ENCODE results near the gene HSP90AB1.

The HSP90AB1 gene

DNA sequence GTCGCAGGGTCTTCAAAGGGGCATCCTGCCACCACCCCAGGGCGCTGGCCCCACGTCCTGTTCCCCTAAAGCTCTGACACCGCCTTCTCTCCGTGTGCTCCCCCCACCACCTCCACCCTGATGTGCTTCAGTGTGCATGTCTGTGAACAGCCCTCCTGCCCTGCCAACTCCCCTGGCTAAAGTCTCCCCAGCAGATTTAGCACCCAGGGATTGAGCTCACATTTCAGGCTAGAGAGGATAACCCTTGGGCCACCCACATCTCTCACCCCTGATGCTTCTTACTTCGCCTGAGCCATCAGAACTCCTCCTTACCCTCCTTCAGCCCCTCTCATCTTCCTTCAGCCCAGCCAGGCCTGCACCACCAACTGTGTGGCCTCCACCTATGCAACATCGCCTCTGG, 30.9 kb downstream of the HSP90AB1 start:
- TF ChIP-seq, protein P1, sequence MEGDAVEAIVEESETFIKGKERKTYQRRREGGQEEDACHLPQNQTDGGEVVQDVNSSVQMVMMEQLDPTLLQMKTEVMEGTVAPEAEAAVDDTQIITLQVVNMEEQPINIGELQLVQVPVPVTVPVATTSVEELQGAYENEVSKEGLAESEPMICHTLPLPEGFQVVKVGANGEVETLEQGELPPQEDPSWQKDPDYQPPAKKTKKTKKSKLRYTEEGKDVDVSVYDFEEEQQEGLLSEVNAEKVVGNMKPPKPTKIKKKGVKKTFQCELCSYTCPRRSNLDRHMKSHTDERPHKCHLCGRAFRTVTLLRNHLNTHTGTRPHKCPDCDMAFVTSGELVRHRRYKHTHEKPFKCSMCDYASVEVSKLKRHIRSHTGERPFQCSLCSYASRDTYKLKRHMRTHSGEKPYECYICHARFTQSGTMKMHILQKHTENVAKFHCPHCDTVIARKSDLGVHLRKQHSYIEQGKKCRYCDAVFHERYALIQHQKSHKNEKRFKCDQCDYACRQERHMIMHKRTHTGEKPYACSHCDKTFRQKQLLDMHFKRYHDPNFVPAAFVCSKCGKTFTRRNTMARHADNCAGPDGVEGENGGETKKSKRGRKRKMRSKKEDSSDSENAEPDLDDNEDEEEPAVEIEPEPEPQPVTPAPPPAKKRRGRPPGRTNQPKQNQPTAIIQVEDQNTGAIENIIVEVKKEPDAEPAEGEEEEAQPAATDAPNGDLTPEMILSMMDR (IDR thresholded peaks at IDR 0.05; ENCODE audit: extremely low read depth, missing control alignments): no peak
- no peak for DNase-seq (ENCODE audit: low spot score)

GRCh38 chr6:44278315-44278714, 31.4 kb downstream of the HSP90AB1 start:
- no peak for DNase-seq (ENCODE audit: low spot score)
- TF ChIP-seq, protein P1 (IDR thresholded peaks at IDR 0.05; ENCODE audit: extremely low read depth, missing control alignments): no peak

DNA sequence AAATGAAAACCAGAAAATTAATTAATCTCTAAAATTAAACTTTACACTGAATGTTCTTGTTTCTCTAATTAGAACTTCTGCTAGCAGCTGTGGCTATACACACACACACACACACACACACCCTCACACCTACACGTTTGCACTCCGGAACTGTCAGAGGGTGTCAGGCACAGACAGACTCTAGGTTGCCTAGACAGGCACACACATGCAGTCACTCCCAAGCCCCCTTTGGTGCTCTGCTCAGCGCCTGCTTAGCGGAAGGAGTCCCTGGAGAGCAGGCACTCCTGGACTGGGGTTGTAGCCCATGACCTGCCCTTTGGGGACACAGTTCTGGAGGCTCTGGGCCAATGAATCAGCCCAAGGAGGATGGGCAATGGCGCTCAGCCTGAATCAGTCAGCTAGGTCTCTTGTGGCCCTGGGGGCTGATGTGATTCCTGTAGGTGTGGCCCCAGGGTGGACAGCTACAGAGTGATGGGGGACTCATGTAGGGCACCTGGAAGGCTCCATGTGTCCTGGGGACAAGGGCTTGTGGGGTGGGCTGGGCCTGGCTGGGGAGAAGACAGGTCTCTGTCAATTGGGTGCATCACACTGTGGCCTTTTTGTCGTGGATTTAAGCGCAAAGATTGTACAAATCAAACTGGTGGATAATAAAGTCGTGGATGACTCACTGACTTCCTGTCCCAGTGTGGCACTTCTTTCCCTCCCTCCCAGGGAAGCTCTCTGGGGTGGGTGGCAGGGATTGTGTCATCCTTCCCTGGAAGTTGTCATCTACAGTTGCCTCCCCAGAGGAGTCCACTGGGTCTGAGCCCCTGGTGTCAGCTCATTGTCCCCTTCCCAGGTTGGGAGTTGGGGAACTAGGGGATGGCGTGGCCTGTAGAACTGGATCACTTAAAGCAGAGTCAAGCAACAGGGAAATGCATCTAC, 32.1 kb downstream of the HSP90AB1 start:
- TF ChIP-seq, protein P1 (IDR thresholded peaks at IDR 0.05; ENCODE audit: extremely low read depth, missing control alignments): no peak
- DNase-seq (ENCODE audit: low spot score): no peak

DNA sequence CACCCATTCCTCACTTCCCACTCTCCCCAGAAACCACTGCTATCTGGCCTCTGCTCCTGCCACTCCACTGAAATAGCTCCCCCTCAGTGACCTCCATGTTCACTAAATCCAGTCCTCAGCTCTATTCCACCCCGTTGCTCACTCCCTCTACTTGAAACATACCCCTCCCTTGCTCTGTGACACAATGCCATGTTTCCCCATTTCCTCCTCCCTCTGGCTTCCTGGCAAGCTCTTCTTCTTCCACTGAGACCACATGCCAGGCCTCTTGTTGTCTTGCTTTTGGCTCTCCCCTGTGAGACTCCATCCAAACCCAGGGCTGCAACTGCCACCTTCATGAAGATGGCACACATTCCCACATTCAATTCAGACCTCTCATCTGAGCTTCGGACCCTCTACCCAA, 37.2 kb downstream of the HSP90AB1 start:
- no peak for DNase-seq (ENCODE audit: low spot score)
- TF ChIP-seq, protein P1 (IDR thresholded peaks at IDR 0.05; ENCODE audit: extremely low read depth, missing control alignments): no peak

GRCh38 chr6:44284867-44285266, 38.0 kb downstream of the HSP90AB1 start:
- TF ChIP-seq, protein P1 (IDR thresholded peaks at IDR 0.05; ENCODE audit: extremely low read depth, missing control alignments): no peak
- DNase-seq (ENCODE audit: low spot score): no peak

DNA sequence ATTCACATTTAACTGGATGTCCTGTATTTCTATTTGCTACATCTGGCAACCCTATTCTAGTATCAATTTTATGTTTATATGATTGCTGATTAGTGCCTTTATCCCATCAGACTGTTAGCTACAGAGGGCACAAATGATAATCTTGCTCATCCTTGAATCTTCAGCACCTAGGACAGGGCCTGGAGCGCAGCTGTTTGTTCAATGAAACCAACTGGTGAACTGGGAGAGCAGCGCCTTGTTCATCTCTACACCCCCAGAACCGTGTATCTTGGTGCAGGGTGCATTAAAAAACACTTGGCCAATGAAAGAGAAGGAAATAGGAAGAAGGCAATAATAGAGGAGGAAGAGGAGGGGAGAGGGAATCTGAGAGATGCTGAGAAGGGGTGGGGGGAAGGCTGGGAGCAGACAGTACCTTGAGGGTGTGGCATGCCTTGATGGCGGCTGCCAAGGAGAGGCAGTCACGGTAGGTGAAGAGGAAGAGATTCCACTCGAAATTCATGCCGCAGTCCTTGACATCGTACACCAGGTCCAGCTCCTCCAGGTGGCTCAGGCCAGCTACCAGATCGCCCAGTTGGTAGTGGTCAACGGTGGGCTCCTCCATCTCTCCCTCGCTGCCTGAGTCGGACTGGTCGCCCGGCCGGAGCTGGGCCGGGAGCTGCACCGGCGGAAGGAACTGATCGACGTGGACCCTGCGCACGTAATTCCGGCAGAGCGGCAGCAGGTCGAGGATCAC, 38.8 kb downstream of the HSP90AB1 start:
- no peak for DNase-seq (ENCODE audit: low spot score)
- TF ChIP-seq, protein P1 (IDR thresholded peaks at IDR 0.05; ENCODE audit: extremely low read depth, missing control alignments): no peak

DNA sequence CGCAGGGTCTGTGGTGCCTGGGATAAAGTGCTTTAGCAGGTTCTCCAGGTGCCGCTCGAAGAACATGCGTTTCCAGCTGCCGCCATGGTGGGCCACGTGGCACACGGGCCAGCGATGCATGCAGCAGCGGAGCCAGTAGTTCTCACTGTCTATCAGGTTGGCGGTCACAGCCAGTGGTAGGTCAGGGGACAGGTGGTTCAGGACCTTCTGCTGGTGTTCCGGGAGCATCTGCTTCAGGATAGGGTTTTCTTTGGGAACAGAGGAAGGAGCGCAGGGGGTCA, 39.3 kb downstream of the HSP90AB1 start:
- DNase-seq (ENCODE audit: low spot score): no peak
- TF ChIP-seq, protein P1 (IDR thresholded peaks at IDR 0.05; ENCODE audit: extremely low read depth, missing control alignments): no peak
